K562 (cell line): Measurements from ENCODE around the gene MXRA7. TPM values are rescaled to one million over a fixed set of nuclear protein-coding genes. Genes with fewer than 3 reads are reported as not detected.
A peak's percentile ranks its signal among the peaks of the same experiment; 100 is the strongest.

Source experiments
- AFF4 ChIP-seq: sonication (generic); formaldehyde crosslinking; IDR thresholded peaks from 2 replicates; pipeline ENCODE4 v1.8.0; 2023; ENCODE audit warnings: mild to moderate bottlenecking, missing genetic modification reagents
- ELF1 ChIP-seq: fragments of 200-800 bp; sonication (Bioruptor generic); IDR thresholded peaks from 2 replicates; pipeline ENCODE4 v1.6.1; 2016; ENCODE audit warnings: missing genetic modification characterization, missing compliant biosample characterization
- ESRRB ChIP-seq: fragments of 250-450 bp; sonication (Bioruptor Pico); IDR thresholded peaks from 2 replicates; pipeline ENCODE4 v1.5.0; 2020; ENCODE audit warnings: mild to moderate bottlenecking, moderate library complexity, borderline replicate concordance
- ID3 ChIP-seq, 2 experiments: fragments of 250-450 bp in 1 of 2; fragments of 450-650 bp in 1 of 2; sonication (Bioruptor Pico) in 1 of 2; IDR thresholded peaks; 2 replicates each; pipeline versions ENCODE4 v1.6.1 to v1.8.0; 2016 to 2021; ENCODE audit warnings: mild to moderate bottlenecking in 2 of 2, moderate library complexity in 2 of 2, missing compliant biosample characterization in 1 of 2, missing genetic modification characterization in 1 of 2
- POU5F1 ChIP-seq: fragments of 150-350 bp; IDR thresholded peaks from 2 replicates; pipeline ENCODE4 v1.6.1; 2014; ENCODE audit warnings: borderline replicate concordance, low read length, low read depth, mild to moderate bottlenecking; ENCODE audit not compliant: partially characterized antibody
- PTBP1 ChIP-seq: fragments of 200-400 bp; formaldehyde crosslinking; IDR thresholded peaks from 2 replicates; pipeline ENCODE4 v1.6.1; 2017; ENCODE audit warnings: low read depth, low read length
- SRF ChIP-seq, 2 experiments: fragments of 250-450, 450-650 bp in 1 of 2; sonication (Bioruptor Pico) in 1 of 2; sonication (generic) in 1 of 2; formaldehyde crosslinking; IDR thresholded peaks; 2 replicates each; pipeline versions ENCODE4 v1.5.0 to v1.5.1; 2020 to 2022; ENCODE audit warnings: mild to moderate bottlenecking in 1 of 2, missing genetic modification reagents in 1 of 2
- YBX1 ChIP-seq: fragments of 450-650 bp; IDR thresholded peaks from 2 replicates; pipeline ENCODE4 v1.7.1; 2016; ENCODE audit warnings: mild to moderate bottlenecking
- ZNF318 ChIP-seq, 2 experiments: fragments of 450-650 bp; IDR thresholded peaks; 2 replicates each; pipeline ENCODE4 v1.6.1; 2016; ENCODE audit warnings: mild to moderate bottlenecking in 2 of 2, borderline replicate concordance in 1 of 2, low read depth in 1 of 2, moderate library complexity in 1 of 2
- ZNF785 ChIP-seq: fragments of 250-450 bp; sonication (Bioruptor Pico); IDR thresholded peaks from 2 replicates; pipeline ENCODE4 v1.4.0; 2020; ENCODE audit warnings: mild to moderate bottlenecking
- polyA plus RNA-seq, 8 experiments: library from polyadenylated mRNA; depleted of rRNA in 4 of 8; stranded (reverse) in 5 of 8; unstranded in 3 of 8; fragments of >200 nt; fragmentation: Nextera tagmentation in 2 of 8; fragmentation: Illumina TruSeq in 1 of 8; extraction: Ambion mirVana in 2 of 8; extraction: Trizol in 1 of 8; gene quantifications; 2 replicates each; pipeline versions ENCODE4 v1.2.1 to v1.2.3, GENCODE V29; 2011 to 2014; ENCODE audit warnings: inconsistent platforms in 1 of 8, missing spikeins in 1 of 8
- total RNA-seq, 7 experiments: library from RNA; depleted of rRNA in 6 of 7; stranded (reverse); fragments of >200 nt in 6 of 7; fragmentation: Illumina TruSeq in 2 of 7; extraction: Trizol in 2 of 7; gene quantifications; 2 replicates each; pipeline versions ENCODE4 v1.2.1 to v1.2.3, GENCODE V29; 2011 to 2021; ENCODE audit warnings: low replicate concordance in 1 of 7

Gene MXRA7
- total and polyA plus RNA-seq, 9 of the 15 experiments (the other 6 are each of a cell fraction or from before 2014, with no cell fraction given): 2.6 to 38.4 (median 14.3) TPM

GRCh38 chr17:76737676-76738467 is 27.1 kb upstream of the MXRA7 start, which contains the start of gene MFSD11 (continued):
- no peak for TF ChIP-seq ZNF318 (IDR thresholded peaks at IDR 0.05; ENCODE audit: borderline replicate concordance in 1 of 2, low read depth in 1 of 2)
- peak; percentile 26; the same call in 1 of the 2 replicates for TF ChIP-seq ELF1 (tag)
- TF ChIP-seq YBX1: no peak
- TF ChIP-seq POU5F1: no peak
- TF ChIP-seq ESRRB (CRISPR knock-in tag): no peak
- no peak for TF ChIP-seq ZNF785 (CRISPR knock-in tag)
- no peak for TF ChIP-seq PTBP1
- TF ChIP-seq AFF4: no peak
- TF ChIP-seq SRF (CRISPR knock-in tag; IDR thresholded peaks at IDR 0.05): no peak
- no peak for TF ChIP-seq ID3 (CRISPR knock-in tag; IDR thresholded peaks at IDR 0.05)
- peak; percentile 39 for TF ChIP-seq ID3 (tag; IDR thresholded peaks at IDR 0.05)
